ENCODE measurements around the gene PAPPA.

The PAPPA gene

GRCh38 chr9:116182876-116183275 is 29.3 kb downstream of the PAPPA start:
- no peak for DNase-seq

GRCh38 chr9:116187570-116188170 is 34.1 kb downstream of the PAPPA start:
- no peak for DNase-seq

- DNase-seq = no peak
Observed at GRCh38 chr9:116189683-116190082, 36.1 kb downstream of the PAPPA start.

GRCh38 chr9:116190637-116191396 is 37.2 kb downstream of the PAPPA start:
- no peak for DNase-seq

GRCh38 chr9:116191576-116192415 is 38.2 kb downstream of the PAPPA start:
- DNase-seq = no peak

GRCh38 chr9:116193636-116194035 is 40.0 kb downstream of the PAPPA start:
- DNase-seq = no peak

GRCh38 chr9:116196806-116197205 is 43.2 kb downstream of the PAPPA start:
- DNase-seq = no peak

- DNase-seq = no peak
Observed at GRCh38 chr9:116198344-116198743, 44.8 kb downstream of the PAPPA start.

- no peak for DNase-seq
Observed at GRCh38 chr9:116202219-116202912, 48.8 kb downstream of the PAPPA start.

GRCh38 chr9:116204252-116204882 is 50.8 kb downstream of the PAPPA start:
- no peak for DNase-seq

GRCh38 chr9:116207371-116208111 is 54.0 kb downstream of the PAPPA start:
- DNase-seq = no peak

- DNase-seq = no peak
Observed at GRCh38 chr9:116208417-116209232, 55.0 kb downstream of the PAPPA start.

GRCh38 chr9:116209414-116210116 is 56.0 kb downstream of the PAPPA start:
- DNase-seq = no peak

GRCh38 chr9:116212986-116213692 is 59.5 kb downstream of the PAPPA start:
- no peak for DNase-seq

GRCh38 chr9:116213693-116214047 is 60.1 kb downstream of the PAPPA start:
- DNase-seq = no peak

- DNase-seq = no peak
Observed at GRCh38 chr9:116218399-116218798, 64.8 kb downstream of the PAPPA start.

- DNase-seq = no peak
Observed at GRCh38 chr9:116219686-116220085, 66.1 kb downstream of the PAPPA start.

GRCh38 chr9:116223926-116224325 is 70.3 kb downstream of the PAPPA start:
- DNase-seq = no peak

- no peak for DNase-seq
Observed at GRCh38 chr9:116230051-116230632, 76.6 kb downstream of the PAPPA start.
